Activated CD4-positive, alpha-beta T cell treated with anti-CD3 and anti-CD28 coated beads for 36 hours (primary cell): ENCODE results near the gene SELENOI. TPM values are rescaled to one million over a fixed set of nuclear protein-coding genes. Genes with fewer than 3 reads are reported as not detected.

Experiments
- ATAC-seq: fragments of 200-7000 bp; cut with Tn5 transposase; one replicate; pipeline ENCODE4 v1.10.0; 2021; ENCODE audit warnings: mild to moderate bottlenecking, moderate library complexity
- CTCF ChIA-PET: fragments of 350-600 bp; sonication (Branson Sonifier 250); formaldehyde crosslinking; loops from one replicate; lab custom pipeline; 2021; ENCODE audit warnings: antibody characterized with exemption; lab: Charles Lee
- POLR2A ChIA-PET: fragments of 350-600 bp; sonication (Branson Sonifier 250); formaldehyde crosslinking; loops from one replicate; lab custom pipeline; 2021; ENCODE audit warnings: antibody characterized with exemption, inconsistent platforms; lab: Charles Lee
- DNase-seq: peaks from one replicate; pipeline ENCODE4 v3.0.0-alpha.2; 2020
- H3K27ac Mint-ChIP-seq: one replicate; pipeline ENCODE4 v1.8.0; 2021; ENCODE audit warnings: mixed read lengths
- H3K27me3 Mint-ChIP-seq: one replicate; pipeline ENCODE4 v1.8.0; 2021; ENCODE audit warnings: mixed read lengths
- H3K36me3 Mint-ChIP-seq: one replicate; pipeline ENCODE4 v1.8.0; 2021; ENCODE audit warnings: low read depth, mixed read lengths
- H3K4me1 Mint-ChIP-seq: one replicate; pipeline ENCODE4 v1.8.0; 2021; ENCODE audit warnings: mixed read lengths
- H3K4me3 Mint-ChIP-seq: one replicate; pipeline ENCODE4 v1.8.0; 2021; ENCODE audit warnings: mild to moderate bottlenecking, moderate library complexity, mixed read lengths
- H3K9me3 Mint-ChIP-seq: one replicate; pipeline ENCODE4 v1.8.0; 2021; ENCODE audit warnings: low read depth, mixed read lengths
- intact Hi-C, 2 experiments: fragments of 100-400 bp; cut with DNase I in 1 of 2; cut with micrococcal nuclease in 1 of 2; formaldehyde crosslinking; loops; one replicate each; pipeline versions ENCODE4 v1.14.2 to v1.15.1; 2022 to 2024; cut with DNase I, micrococcal nuclease
- total RNA-seq, 2 experiments: library from RNA; stranded (reverse); gene quantifications; one replicate each; pipeline ENCODE4 v1.2.3, GENCODE V29; 2021

SELENOI gene
- total RNA-seq, 2 experiments from 2014 or later: 26.5 to 42.3 TPM

DNA sequence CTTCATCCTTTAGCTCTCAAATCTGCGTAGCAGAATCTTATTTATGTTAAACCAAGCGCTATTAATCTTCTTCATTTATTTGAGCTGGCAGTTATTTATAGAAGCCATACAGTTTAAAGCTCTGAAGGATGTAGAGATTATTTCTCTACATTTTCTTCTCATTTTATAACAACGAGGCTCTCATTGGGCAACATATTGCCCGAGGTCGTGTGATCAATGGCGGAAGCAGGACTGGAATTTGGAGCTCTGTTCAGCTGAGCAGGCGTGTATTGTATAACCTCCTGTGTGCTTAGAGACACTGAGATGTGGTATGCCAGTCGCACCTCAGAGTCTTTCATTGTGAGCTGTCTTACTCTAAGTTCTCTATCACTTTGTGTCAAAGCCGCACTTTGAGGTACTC is 38.2 kb downstream of the SELENOI start:
- CTCF ChIA-PET: interaction anchor here (0.6 to 1.7 kb wide), 2 partner anchors 9 to 1757 kb away, joined by 3 to 4 read pairs; no protein-coding TSS in a partner anchor

DNA sequence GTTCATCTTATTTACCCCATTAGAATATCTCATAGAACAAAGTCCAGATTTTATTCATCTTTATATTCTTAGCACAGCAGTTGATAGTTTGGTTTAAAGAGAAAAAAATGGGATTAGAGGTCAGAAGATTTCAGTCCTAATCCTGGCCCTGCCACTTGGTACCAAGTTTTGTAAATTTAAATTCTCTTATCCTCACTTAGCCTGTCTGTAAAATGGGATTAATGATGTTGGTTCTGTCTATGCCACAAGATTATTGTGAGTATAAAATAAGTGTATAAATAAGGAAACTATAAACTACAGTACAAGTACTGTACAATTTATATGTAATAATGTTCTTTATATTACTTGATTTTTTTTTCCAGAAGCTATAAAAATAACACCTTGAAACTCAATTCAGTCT is 38.7 kb downstream of the SELENOI start:
- ChIA-PET CTCF (interaction anchor here (1.7 kb wide), 1 partner anchor 9 kb away, joined by 4 read pairs; no protein-coding TSS in a partner anchor), POLR2A (no interaction called here)
- DNase-seq (no peak), ATAC-seq (no peak)
- Mint-ChIP-seq H3K9me3 (no peaks in the 10 kb centered on the region), H3K27ac (no peak overlapping the region), H3K27me3 (no peaks in the 10 kb centered on the region), H3K4me3 (no peak overlapping the region), H3K36me3 (peaks cover 46% of the 10 kb centered on the region), H3K4me1 (peaks cover 5% of the 10 kb centered on the region)
- intact Hi-C loops: no loop called here

More for the DNA sequence above, 38.2 kb downstream of the SELENOI start:
- Mint-ChIP-seq H3K4me3 (no peak overlapping the region), H3K4me1 (peaks cover 5% of the 10 kb centered on the region), H3K27ac (peak overlapping the region; percentile 10), H3K36me3 (peaks cover 43% of the 10 kb centered on the region), H3K27me3 (no peaks in the 10 kb centered on the region), H3K9me3 (no peaks in the 10 kb centered on the region)
- DNase-seq (no peak), ATAC-seq (no peak)
- POLR2A ChIA-PET: no interaction called here
- intact Hi-C loops: no loop called here

DNA sequence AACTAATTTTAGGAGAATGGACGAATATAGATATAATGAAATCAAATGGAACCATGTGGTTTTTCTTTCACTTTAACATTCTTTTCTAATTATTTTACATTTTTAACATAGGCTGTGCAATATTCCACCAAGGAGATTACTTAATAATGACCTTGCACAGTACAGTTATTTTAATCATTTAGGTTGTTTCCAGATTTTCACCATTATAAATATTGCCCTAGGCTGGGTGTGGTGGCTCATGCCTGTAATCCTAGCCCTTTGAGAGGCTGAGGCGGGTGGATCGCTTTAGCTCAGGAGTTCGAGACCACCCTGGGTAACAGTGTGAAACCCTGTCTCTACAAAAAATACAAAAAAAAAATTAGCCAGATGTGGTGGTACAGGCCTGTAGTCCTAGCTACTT is 41.2 kb downstream of the SELENOI start:
- Mint-ChIP-seq H3K36me3 (peaks cover 46% of the 10 kb centered on the region), H3K9me3 (no peaks in the 10 kb centered on the region), H3K27ac (no peak overlapping the region), H3K4me1 (peaks cover 8% of the 10 kb centered on the region), H3K4me3 (no peak overlapping the region), H3K27me3 (no peaks in the 10 kb centered on the region)
- DNase-seq (no peak), ATAC-seq (no peak)
- ChIA-PET POLR2A (interaction anchor here (0.6 kb wide), 1 partner anchor 79 kb away, joined by 3 read pairs; no protein-coding TSS in a partner anchor), CTCF (no interaction called here)
- intact Hi-C loops: no loop called here

GRCh38 chr2:26394694-26395093 is 48.8 kb downstream of the SELENOI start:
- ChIA-PET POLR2A (interaction anchor here (0.7 kb wide), 1 partner anchor 1421 kb away, joined by 9 read pairs; no protein-coding TSS in a partner anchor), CTCF (interaction anchor here (1.7 kb wide), 1 partner anchor 15 kb away, joined by 5 read pairs; no protein-coding TSS in a partner anchor)

DNA sequence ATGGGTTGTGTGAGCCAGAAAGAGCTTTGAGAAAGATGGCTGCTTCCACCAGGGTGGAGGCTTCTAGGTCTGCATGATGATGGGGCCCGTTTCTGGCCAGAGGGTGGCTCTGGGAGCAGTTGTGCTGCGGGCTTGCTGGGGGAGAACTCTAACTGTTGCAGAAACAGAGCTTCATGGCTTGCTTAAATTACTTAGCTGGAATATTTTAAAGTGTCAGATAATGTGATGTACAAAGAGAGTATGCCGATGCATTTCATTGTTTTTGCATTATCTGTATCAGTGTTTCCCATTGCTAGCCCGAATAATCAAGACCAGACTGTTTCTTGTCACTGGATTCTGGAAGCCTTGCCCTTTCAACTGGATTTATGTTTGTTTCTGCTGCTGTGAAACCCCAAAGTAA is 49.5 kb downstream of the SELENOI start:
- DNase-seq (no peak), ATAC-seq (no peak)
- ChIA-PET CTCF (interaction anchor here (1.7 kb wide), 1 partner anchor 14 kb away, joined by 5 read pairs; no protein-coding TSS in a partner anchor), POLR2A (no interaction called here)
- intact Hi-C loops: loop anchor here in 1 of 2 experiments (5.0 kb wide), 1 partner anchor 38 kb away; no protein-coding TSS in a partner anchor
- H3K27me3 Mint-ChIP-seq: no peaks in the 10 kb centered on the region
- no peaks in the 10 kb centered on the region for H3K9me3 Mint-ChIP-seq
- H3K27ac Mint-ChIP-seq: no peak overlapping the region
- H3K4me1 Mint-ChIP-seq: peaks cover 20% of the 10 kb centered on the region
- no peak overlapping the region for H3K4me3 Mint-ChIP-seq
- peaks cover 10% of the 10 kb centered on the region for H3K36me3 Mint-ChIP-seq

More at GRCh38 chr2:26394694-26395093, 48.8 kb downstream of the SELENOI start:
- DNase-seq (no peak), ATAC-seq (no peak)
- Mint-ChIP-seq H3K4me1 (peaks cover 20% of the 10 kb centered on the region), H3K4me3 (no peak overlapping the region), H3K27me3 (no peaks in the 10 kb centered on the region), H3K36me3 (peaks cover 15% of the 10 kb centered on the region), H3K9me3 (no peaks in the 10 kb centered on the region), H3K27ac (no peak overlapping the region)
- intact Hi-C loops: loop anchor here in 1 of 2 experiments (5.0 kb wide), 1 partner anchor 37 kb away; no protein-coding TSS in a partner anchor

DNA sequence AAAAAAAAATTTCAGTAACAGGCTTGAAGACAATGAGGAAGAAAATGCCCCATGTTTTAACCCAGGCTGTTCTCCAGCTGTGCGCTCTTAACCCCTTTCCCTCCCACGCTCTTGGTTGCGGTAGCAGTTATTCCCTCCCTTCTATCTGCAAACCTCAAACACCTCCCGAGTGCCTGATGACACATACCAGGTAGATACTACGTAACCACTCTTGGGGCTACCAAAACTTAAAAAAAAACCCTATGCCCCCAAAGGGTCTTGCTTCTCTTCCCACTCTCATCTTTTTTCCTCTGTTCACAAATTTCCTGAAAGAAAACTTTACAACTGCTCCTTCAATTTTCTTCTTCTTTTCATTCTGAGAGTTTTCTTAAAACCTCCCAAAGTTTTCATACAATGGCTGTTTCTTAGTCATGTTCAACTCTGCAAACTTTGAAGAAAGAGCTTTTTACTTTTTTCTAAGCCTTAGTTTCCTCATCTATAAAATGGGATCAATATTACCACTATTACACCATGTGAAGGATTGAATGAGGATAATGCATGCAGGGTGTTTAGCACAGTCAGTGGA is 50.9 kb downstream of the SELENOI start:
- intact Hi-C loops: loop anchor here in 1 of 2 experiments (5.0 kb wide), 1 partner anchor 40 kb away; no protein-coding TSS in a partner anchor
- peak; percentile 87 for ATAC-seq
- POLR2A ChIA-PET: interaction anchor here (0.6 to 0.7 kb wide), 2 partner anchors 95 to 572 kb away, joined by 3 read pairs; no protein-coding TSS in a partner anchor

GRCh38 chr2:26399771-26400376 is 53.9 kb downstream of the SELENOI start:
- H3K36me3 Mint-ChIP-seq: no peaks in the 10 kb centered on the region
- ATAC-seq (no peak), DNase-seq (no peak)
- H3K4me1 Mint-ChIP-seq: peaks cover 21% of the 10 kb centered on the region
- H3K27ac Mint-ChIP-seq: no peak overlapping the region
- POLR2A ChIA-PET: no interaction called here
- CTCF ChIA-PET: no interaction called here
- H3K9me3 Mint-ChIP-seq: no peaks in the 10 kb centered on the region
- H3K27me3 Mint-ChIP-seq: peaks cover 12% of the 10 kb centered on the region
- intact Hi-C loops: loop anchor here in 1 of 2 experiments (5.0 kb wide), 1 partner anchor 43 kb away; no protein-coding TSS in a partner anchor
- H3K4me3 Mint-ChIP-seq: no peak overlapping the region

More for the DNA sequence above, 50.9 kb downstream of the SELENOI start:
- peaks cover 21% of the 10 kb centered on the region for H3K4me1 Mint-ChIP-seq
- CTCF ChIA-PET: interaction anchor here (0.6 to 1.2 kb wide), 2 partner anchors 212 to 224 kb away, joined by 3 read pairs; partner anchors contain the start of gene GAREM2
- peaks cover 3% of the 10 kb centered on the region for H3K36me3 Mint-ChIP-seq
- DNase-seq: peak; percentile 77
- H3K4me3 Mint-ChIP-seq: no peak overlapping the region
- H3K27ac Mint-ChIP-seq: no peak overlapping the region
- H3K27me3 Mint-ChIP-seq: peaks cover 5% of the 10 kb centered on the region
- no peaks in the 10 kb centered on the region for H3K9me3 Mint-ChIP-seq

DNA sequence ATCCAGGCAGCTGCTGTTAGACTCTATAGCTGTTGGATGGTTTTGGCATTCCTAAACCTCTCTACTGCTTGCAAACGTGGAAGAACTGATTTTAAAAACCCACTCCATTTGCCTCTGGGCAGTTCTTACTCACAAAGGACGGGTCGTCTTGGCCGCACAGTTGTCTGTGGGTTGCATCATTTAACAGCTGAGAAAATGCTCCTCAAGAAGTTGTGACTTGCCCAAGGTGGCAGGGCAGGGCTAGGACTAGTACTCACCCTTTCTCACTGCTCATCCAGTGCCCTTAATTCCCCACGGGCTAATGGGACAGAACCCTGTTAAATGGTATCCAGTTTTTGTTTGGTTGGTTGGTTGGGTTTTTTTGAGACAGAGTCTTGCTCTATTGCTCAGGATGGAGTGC is 54.8 kb downstream of the SELENOI start:
- H3K4me3 Mint-ChIP-seq: no peak overlapping the region
- no peaks in the 10 kb centered on the region for H3K36me3 Mint-ChIP-seq
- no peak overlapping the region for H3K27ac Mint-ChIP-seq
- H3K4me1 Mint-ChIP-seq: peaks cover 20% of the 10 kb centered on the region
- peaks cover 12% of the 10 kb centered on the region for H3K27me3 Mint-ChIP-seq
- DNase-seq: no peak
- ChIA-PET POLR2A (no interaction called here), CTCF (interaction anchor here (0.6 to 1.1 kb wide), 3 partner anchors 9 to 239 kb away, joined by 3 to 4 read pairs (median 3); no protein-coding TSS in a partner anchor)
- no peak for ATAC-seq
- H3K9me3 Mint-ChIP-seq: no peaks in the 10 kb centered on the region
- intact Hi-C loops: no loop called here

DNA sequence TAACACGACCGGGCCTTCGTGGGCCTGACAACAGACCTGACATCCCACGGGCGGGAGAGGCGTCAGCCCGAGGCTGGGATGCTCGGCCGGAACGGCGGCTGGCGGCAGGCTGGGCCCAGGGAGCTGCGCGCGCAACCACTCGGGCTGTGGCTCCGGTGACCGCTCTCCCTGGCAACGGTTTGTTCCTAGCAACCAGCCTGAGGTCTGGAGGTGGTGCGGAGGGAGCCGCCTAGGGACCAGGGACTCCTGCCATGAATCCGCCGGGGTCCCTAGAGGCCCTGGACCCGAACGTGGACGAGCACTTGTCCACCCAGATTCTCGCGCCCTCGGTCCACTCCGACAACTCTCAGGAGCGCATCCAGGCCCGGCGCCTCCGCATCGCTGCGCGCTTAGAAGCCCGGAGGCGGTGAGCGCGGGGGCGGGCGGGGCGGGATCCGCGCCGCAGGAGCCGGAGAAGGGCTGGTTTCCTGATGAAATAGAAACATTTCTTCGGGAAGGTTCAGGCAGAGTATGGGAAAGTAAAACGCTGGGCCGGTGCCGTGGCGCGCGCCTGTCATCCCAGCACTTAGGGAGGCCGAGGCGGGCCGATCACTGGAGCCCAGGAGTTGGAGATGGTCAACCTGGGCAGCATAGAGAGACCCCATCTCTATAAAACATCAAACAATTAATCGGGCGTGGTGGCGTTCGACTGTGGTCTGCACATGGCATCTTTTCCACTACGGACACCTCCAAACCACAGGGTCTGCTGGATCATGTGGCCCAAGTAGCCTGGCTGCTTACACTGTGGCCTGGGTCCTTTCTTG is 56.0 kb downstream of the SELENOI start, which contains the start of gene DRC1:
DRC1 (plus strand) TSS at position 182 of the 803 bp plus-strand sequence; CDS start at position 252, 70 bp downstream.
- CTCF ChIA-PET: interaction anchor here (1.1 kb wide), 1 partner anchor 17 kb away, joined by 3 read pairs; no protein-coding TSS in a partner anchor
- no peak within 1 kb of the TSS for H3K27ac Mint-ChIP-seq
- intact Hi-C loops: no loop called here

GRCh38 chr2:26407526-26407925 is 61.6 kb downstream of the SELENOI start:
- Mint-ChIP-seq H3K27me3 (peaks cover 15% of the 10 kb centered on the region), H3K9me3 (no peaks in the 10 kb centered on the region), H3K36me3 (no peaks in the 10 kb centered on the region), H3K4me3 (no peak overlapping the region), H3K4me1 (peaks cover 9% of the 10 kb centered on the region), H3K27ac (no peak overlapping the region)
- DNase-seq (no peak), ATAC-seq (no peak)
- intact Hi-C loops: no loop called here
- ChIA-PET CTCF (no interaction called here), POLR2A (no interaction called here)

More for the DNA sequence above, 56.0 kb downstream of the SELENOI start, which contains the start of gene DRC1:
- peaks cover 8% of the 10 kb centered on the region for H3K4me1 Mint-ChIP-seq
- DNase-seq (peak; percentile 64), ATAC-seq (peak; percentile 62)
- no peak within 1 kb of the TSS for H3K4me3 Mint-ChIP-seq
- H3K36me3 Mint-ChIP-seq: no peaks in the 10 kb centered on the region
- no peaks in the 10 kb centered on the region for H3K9me3 Mint-ChIP-seq
- POLR2A ChIA-PET: no interaction called here
- peaks cover 13% of the 10 kb centered on the region for H3K27me3 Mint-ChIP-seq
